ENCODE measurements around the gene PEX5. TPM values are rescaled to one million over a fixed set of nuclear protein-coding genes. Genes with fewer than 3 reads are reported as not detected.

Gene PEX5
- total RNA-seq, 6 experiments from 2014 or later, result 19.8 to 24.4 (median 22.2) TPM

GRCh38 chr12:7217475-7218069 lies 28.1 kb downstream of the PEX5 start:
- TF ChIP-seq, protein P1, sequence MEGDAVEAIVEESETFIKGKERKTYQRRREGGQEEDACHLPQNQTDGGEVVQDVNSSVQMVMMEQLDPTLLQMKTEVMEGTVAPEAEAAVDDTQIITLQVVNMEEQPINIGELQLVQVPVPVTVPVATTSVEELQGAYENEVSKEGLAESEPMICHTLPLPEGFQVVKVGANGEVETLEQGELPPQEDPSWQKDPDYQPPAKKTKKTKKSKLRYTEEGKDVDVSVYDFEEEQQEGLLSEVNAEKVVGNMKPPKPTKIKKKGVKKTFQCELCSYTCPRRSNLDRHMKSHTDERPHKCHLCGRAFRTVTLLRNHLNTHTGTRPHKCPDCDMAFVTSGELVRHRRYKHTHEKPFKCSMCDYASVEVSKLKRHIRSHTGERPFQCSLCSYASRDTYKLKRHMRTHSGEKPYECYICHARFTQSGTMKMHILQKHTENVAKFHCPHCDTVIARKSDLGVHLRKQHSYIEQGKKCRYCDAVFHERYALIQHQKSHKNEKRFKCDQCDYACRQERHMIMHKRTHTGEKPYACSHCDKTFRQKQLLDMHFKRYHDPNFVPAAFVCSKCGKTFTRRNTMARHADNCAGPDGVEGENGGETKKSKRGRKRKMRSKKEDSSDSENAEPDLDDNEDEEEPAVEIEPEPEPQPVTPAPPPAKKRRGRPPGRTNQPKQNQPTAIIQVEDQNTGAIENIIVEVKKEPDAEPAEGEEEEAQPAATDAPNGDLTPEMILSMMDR (IDR thresholded peaks at IDR 0.05), result no peak
- Mint-ChIP-seq H3K27me3 (ENCODE audit: insufficient read depth) (no peaks in the 10 kb centered on the region; the same call in 1 of the 2 replicates), H3K36me3 (ENCODE audit: low read depth) (peaks cover 6% of the 10 kb centered on the region), H3K4me1 (ENCODE audit: low read depth) (no peaks in the 10 kb centered on the region), H3K9me3 (peaks cover 4% of the 10 kb centered on the region), H3K27ac (no peak overlapping the region), H3K4me3 (no peak overlapping the region)
- no peak for DNase-seq

DNA sequence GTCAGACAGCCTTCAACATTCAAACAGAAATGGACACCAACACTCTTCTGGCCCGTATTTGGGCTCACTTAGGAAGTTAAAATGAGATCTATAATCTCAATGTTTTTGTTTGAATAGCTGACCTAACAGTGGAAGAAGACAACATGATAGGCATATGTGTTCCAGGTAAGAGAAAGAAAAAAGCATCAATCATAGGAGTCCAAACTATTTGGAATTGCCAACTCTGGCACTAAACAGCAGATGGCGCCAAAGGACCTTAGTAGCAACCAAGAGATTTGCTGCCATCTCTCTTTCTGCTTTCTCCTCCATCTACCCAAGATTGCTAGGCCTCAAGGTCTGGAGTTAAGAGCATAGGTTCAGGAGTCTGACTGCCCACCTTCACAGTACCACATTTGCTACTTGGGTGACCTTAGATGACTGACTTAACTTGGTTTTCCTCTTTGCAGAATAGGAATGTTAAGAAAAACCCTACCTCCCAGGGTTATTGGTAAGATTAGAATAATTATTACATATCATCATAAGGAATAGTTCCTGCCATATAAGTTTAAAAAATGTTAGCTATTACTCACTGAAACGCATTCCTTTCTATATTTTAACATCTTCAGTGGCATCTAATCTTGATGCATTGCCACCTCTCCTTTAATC lies 30.2 kb downstream of the PEX5 start:
- H3K27me3 Mint-ChIP-seq (ENCODE audit: insufficient read depth), result no peaks in the 10 kb centered on the region; the same call in 1 of the 2 replicates
- TF ChIP-seq, protein P1 (IDR thresholded peaks at IDR 0.05), result peak; percentile 94
- no peak overlapping the region for H3K4me3 Mint-ChIP-seq
- H3K27ac Mint-ChIP-seq, result no peak overlapping the region
- no peaks in the 10 kb centered on the region for H3K9me3 Mint-ChIP-seq
- H3K36me3 Mint-ChIP-seq (ENCODE audit: low read depth), result no peaks in the 10 kb centered on the region
- DNase-seq, result peak; percentile 66
- no peaks in the 10 kb centered on the region for H3K4me1 Mint-ChIP-seq (ENCODE audit: low read depth)

- H3K36me3 Mint-ChIP-seq (ENCODE audit: low read depth), result no peaks in the 10 kb centered on the region
- no peaks in the 10 kb centered on the region; the same call in 1 of the 2 replicates for H3K27me3 Mint-ChIP-seq (ENCODE audit: insufficient read depth)
- TF ChIP-seq, protein P1 (IDR thresholded peaks at IDR 0.05), result no peak
- H3K27ac Mint-ChIP-seq, result no peak overlapping the region
- no peak overlapping the region for H3K4me3 Mint-ChIP-seq
- no peaks in the 10 kb centered on the region for H3K4me1 Mint-ChIP-seq (ENCODE audit: low read depth)
- H3K9me3 Mint-ChIP-seq, result no peaks in the 10 kb centered on the region
- DNase-seq, result no peak
Observed at GRCh38 chr12:7221486-7221885, 32.0 kb downstream of the PEX5 start.

- TF ChIP-seq, protein P1 (IDR thresholded peaks at IDR 0.05), result no peak
- Mint-ChIP-seq H3K4me1 (ENCODE audit: low read depth) (no peaks in the 10 kb centered on the region), H3K4me3 (no peak overlapping the region), H3K27ac (no peak overlapping the region), H3K36me3 (ENCODE audit: low read depth) (no peaks in the 10 kb centered on the region), H3K27me3 (ENCODE audit: insufficient read depth) (peaks cover 22% of the 10 kb centered on the region), H3K9me3 (no peaks in the 10 kb centered on the region)
- no peak for DNase-seq
Observed at GRCh38 chr12:7229741-7230140, 40.3 kb downstream of the PEX5 start.

GRCh38 chr12:7241404-7242005 lies 52.0 kb downstream of the PEX5 start:
- Mint-ChIP-seq H3K4me3 (no peak overlapping the region), H3K4me1 (ENCODE audit: low read depth) (peaks cover 28% of the 10 kb centered on the region), H3K9me3 (no peaks in the 10 kb centered on the region), H3K27ac (no peak overlapping the region), H3K36me3 (ENCODE audit: low read depth) (no peaks in the 10 kb centered on the region), H3K27me3 (ENCODE audit: insufficient read depth) (peaks cover 3% of the 10 kb centered on the region)
- TF ChIP-seq, protein P1 (IDR thresholded peaks at IDR 0.05), result no peak
- peak; percentile 71 for DNase-seq

All from HFFc6 (cell line).